ENCODE results near the gene GTSF1L. TPM values are rescaled to one million over a fixed set of nuclear protein-coding genes. Genes with fewer than 3 reads are reported as not detected.

The GTSF1L gene
- total RNA-seq, 2 experiments from 2014 or later, result not detected

- Mint-ChIP-seq H3K4me3 (no peak overlapping the region), H3K36me3 (peaks cover 39% of the 10 kb centered on the region), H3K4me1 (ENCODE audit: low read depth) (no peaks in the 10 kb centered on the region), H3K9me3 (no peaks in the 10 kb centered on the region), H3K27me3 (no peaks in the 10 kb centered on the region), H3K27ac (no peak overlapping the region)
- intact Hi-C loops (cut with micrococcal nuclease), result no loop called here
- no peak for DNase-seq
- CTCF ChIA-PET, result no interaction called here
- POLR2A ChIA-PET, result no interaction called here
Observed at GRCh38 chr20:43710370-43711044, 16.3 kb downstream of the GTSF1L start.

GRCh38 chr20:43702502-43702901 lies 24.3 kb downstream of the GTSF1L start:
- no peak for DNase-seq
- H3K36me3 Mint-ChIP-seq, result peaks cover 47% of the 10 kb centered on the region
- no peaks in the 10 kb centered on the region for H3K9me3 Mint-ChIP-seq
- H3K27ac Mint-ChIP-seq, result no peak overlapping the region
- ChIA-PET CTCF (no interaction called here), POLR2A (no interaction called here)
- H3K4me1 Mint-ChIP-seq (ENCODE audit: low read depth), result no peaks in the 10 kb centered on the region
- no peaks in the 10 kb centered on the region for H3K27me3 Mint-ChIP-seq
- intact Hi-C loops (cut with micrococcal nuclease), result no loop called here
- H3K4me3 Mint-ChIP-seq, result no peak overlapping the region

GRCh38 chr20:43700627-43701026 lies 26.2 kb downstream of the GTSF1L start:
- no peaks in the 10 kb centered on the region for H3K9me3 Mint-ChIP-seq

GRCh38 chr20:43699941-43700565 lies 26.7 kb downstream of the GTSF1L start:
- no peak for DNase-seq
- no peak overlapping the region for H3K27ac Mint-ChIP-seq
- no peaks in the 10 kb centered on the region for H3K9me3 Mint-ChIP-seq
- intact Hi-C loops (cut with micrococcal nuclease), result no loop called here
- H3K4me3 Mint-ChIP-seq, result no peak overlapping the region
- no peaks in the 10 kb centered on the region for H3K4me1 Mint-ChIP-seq (ENCODE audit: low read depth)
- peaks cover 36% of the 10 kb centered on the region for H3K36me3 Mint-ChIP-seq
- no peaks in the 10 kb centered on the region for H3K27me3 Mint-ChIP-seq
- ChIA-PET CTCF (no interaction called here), POLR2A (no interaction called here)

More at GRCh38 chr20:43700627-43701026, 26.2 kb downstream of the GTSF1L start:
- ChIA-PET POLR2A (no interaction called here), CTCF (no interaction called here)
- H3K4me1 Mint-ChIP-seq (ENCODE audit: low read depth), result no peaks in the 10 kb centered on the region
- intact Hi-C loops (cut with micrococcal nuclease), result no loop called here
- no peak for DNase-seq
- no peak overlapping the region for H3K4me3 Mint-ChIP-seq
- peaks cover 40% of the 10 kb centered on the region for H3K36me3 Mint-ChIP-seq
- no peaks in the 10 kb centered on the region for H3K27me3 Mint-ChIP-seq
- no peak overlapping the region for H3K27ac Mint-ChIP-seq

- intact Hi-C loops (cut with micrococcal nuclease), result no loop called here
- Mint-ChIP-seq H3K27ac (no peak overlapping the region), H3K27me3 (no peaks in the 10 kb centered on the region), H3K4me3 (no peak overlapping the region), H3K36me3 (peaks cover 23% of the 10 kb centered on the region), H3K4me1 (ENCODE audit: low read depth) (no peaks in the 10 kb centered on the region), H3K9me3 (no peaks in the 10 kb centered on the region)
- ChIA-PET CTCF (no interaction called here), POLR2A (no interaction called here)
- DNase-seq, result no peak
Observed at GRCh38 chr20:43695571-43695970, 31.2 kb downstream of the GTSF1L start.

- Mint-ChIP-seq H3K4me3 (no peak overlapping the region), H3K36me3 (peaks cover 16% of the 10 kb centered on the region), H3K4me1 (ENCODE audit: low read depth) (no peaks in the 10 kb centered on the region), H3K27me3 (no peaks in the 10 kb centered on the region), H3K27ac (no peak overlapping the region), H3K9me3 (no peaks in the 10 kb centered on the region)
- intact Hi-C loops (cut with micrococcal nuclease), result loop anchor here (5.0 kb wide), 1 partner anchor 157 kb away; no protein-coding TSS in a partner anchor
- DNase-seq, result no peak
- ChIA-PET POLR2A (no interaction called here), CTCF (interaction anchor here (4.6 kb wide), 1 partner anchor 156 kb away, joined by 86 read pairs; no protein-coding TSS in a partner anchor)
Observed at GRCh38 chr20:43694763-43695162, 32.0 kb downstream of the GTSF1L start.

GRCh38 chr20:43691928-43692524 lies 34.8 kb downstream of the GTSF1L start:
- CTCF ChIA-PET, result interaction anchor here (0.6 to 4.6 kb wide), 17 partner anchors 9 to 368 kb away, joined by 3 to 86 read pairs (median 3); no protein-coding TSS in a partner anchor
- no peaks in the 10 kb centered on the region for H3K9me3 Mint-ChIP-seq
- no peaks in the 10 kb centered on the region for H3K27me3 Mint-ChIP-seq
- POLR2A ChIA-PET, result interaction anchor here (1.0 to 1.3 kb wide), 2 partner anchors 101 to 235 kb away, joined by 3 to 5 read pairs; partner anchors contain the start of genes IFT52 and SRSF6
- DNase-seq, result peak; percentile 73
- H3K4me3 Mint-ChIP-seq, result no peak overlapping the region
- no peak overlapping the region for H3K27ac Mint-ChIP-seq
- intact Hi-C loops (cut with micrococcal nuclease), result loop anchor here (5.0 kb wide), 1 partner anchor 155 kb away; no protein-coding TSS in a partner anchor
- H3K4me1 Mint-ChIP-seq (ENCODE audit: low read depth), result peaks cover 6% of the 10 kb centered on the region
- peaks cover 19% of the 10 kb centered on the region for H3K36me3 Mint-ChIP-seq

GRCh38 chr20:43690943-43691598 lies 35.7 kb downstream of the GTSF1L start:
- Mint-ChIP-seq H3K4me3 (no peak overlapping the region), H3K27me3 (no peaks in the 10 kb centered on the region), H3K4me1 (ENCODE audit: low read depth) (peaks cover 6% of the 10 kb centered on the region), H3K9me3 (no peaks in the 10 kb centered on the region), H3K36me3 (peaks cover 20% of the 10 kb centered on the region), H3K27ac (no peak overlapping the region)
- no peak for DNase-seq
- intact Hi-C loops (cut with micrococcal nuclease), result loop anchor here (5.0 kb wide), 1 partner anchor 154 kb away; no protein-coding TSS in a partner anchor
- ChIA-PET POLR2A (interaction anchor here (1.3 kb wide), 1 partner anchor 234 kb away, joined by 5 read pairs; the partner anchor contains the start of gene SRSF6), CTCF (interaction anchor here (0.7 to 4.6 kb wide), 14 partner anchors 10 to 368 kb away, joined by 3 to 86 read pairs (median 4); no protein-coding TSS in a partner anchor)

GRCh38 chr20:43689165-43689564 lies 37.6 kb downstream of the GTSF1L start:
- Mint-ChIP-seq H3K36me3 (peaks cover 16% of the 10 kb centered on the region), H3K9me3 (no peaks in the 10 kb centered on the region), H3K4me1 (ENCODE audit: low read depth) (peaks cover 6% of the 10 kb centered on the region), H3K27ac (no peak overlapping the region), H3K4me3 (no peak overlapping the region), H3K27me3 (no peaks in the 10 kb centered on the region)
- no peak for DNase-seq
- intact Hi-C loops (cut with micrococcal nuclease), result no loop called here
- ChIA-PET POLR2A (no interaction called here), CTCF (interaction anchor here (0.7 to 1.4 kb wide), 2 partner anchors 391 to 501 kb away, joined by 3 read pairs; no protein-coding TSS in a partner anchor)

GRCh38 chr20:43686820-43687219 lies 40.0 kb downstream of the GTSF1L start:
- DNase-seq, result no peak
- CTCF ChIA-PET, result interaction anchor here (0.6 to 1.8 kb wide), 2 partner anchors 148 to 244 kb away, joined by 3 to 5 read pairs; no protein-coding TSS in a partner anchor
- Mint-ChIP-seq H3K4me1 (ENCODE audit: low read depth) (peaks cover 12% of the 10 kb centered on the region), H3K4me3 (no peak overlapping the region), H3K36me3 (peaks cover 26% of the 10 kb centered on the region), H3K27me3 (no peaks in the 10 kb centered on the region), H3K9me3 (no peaks in the 10 kb centered on the region), H3K27ac (no peak overlapping the region)
- intact Hi-C loops (cut with micrococcal nuclease), result no loop called here
- POLR2A ChIA-PET, result no interaction called here

GRCh38 chr20:43682446-43682845 lies 44.4 kb downstream of the GTSF1L start:
- Mint-ChIP-seq H3K4me3 (no peak overlapping the region), H3K27me3 (no peaks in the 10 kb centered on the region), H3K36me3 (peaks cover 22% of the 10 kb centered on the region), H3K4me1 (ENCODE audit: low read depth) (peaks cover 12% of the 10 kb centered on the region), H3K9me3 (no peaks in the 10 kb centered on the region), H3K27ac (no peak overlapping the region)
- POLR2A ChIA-PET, result no interaction called here
- intact Hi-C loops (cut with micrococcal nuclease), result no loop called here
- CTCF ChIA-PET, result interaction anchor here (1.3 kb wide), 1 partner anchor 233 kb away, joined by 3 read pairs; no protein-coding TSS in a partner anchor
- no peak for DNase-seq

- intact Hi-C loops (cut with micrococcal nuclease), result no loop called here
- Mint-ChIP-seq H3K27me3 (no peaks in the 10 kb centered on the region), H3K4me1 (ENCODE audit: low read depth) (peaks cover 12% of the 10 kb centered on the region), H3K27ac (no peak overlapping the region), H3K36me3 (peaks cover 26% of the 10 kb centered on the region), H3K4me3 (no peak overlapping the region), H3K9me3 (no peaks in the 10 kb centered on the region)
- ChIA-PET POLR2A (no interaction called here), CTCF (interaction anchor here (1.3 to 1.6 kb wide), 2 partner anchors 10 to 233 kb away, joined by 3 to 4 read pairs; no protein-coding TSS in a partner anchor)
- peak; percentile 15 for DNase-seq
Observed at GRCh38 chr20:43681991-43682410, 44.8 kb downstream of the GTSF1L start.
